IMR-90 (cell line): ENCODE measurements around the gene SERPINC1. TPM values are rescaled to one million over a fixed set of nuclear protein-coding genes. Genes with fewer than 3 reads are reported as not detected.

ENCODE experiments used
- ATAC-seq: fragments of 200-7000 bp; cut with Tn5 transposase; 2 replicates; pipeline ENCODE4 v1.9.1; 2020; ENCODE audit warnings: low read depth, mild to moderate bottlenecking, moderate library complexity
- BruUV-seq: library from RNA; stranded (reverse); fragments of 400-500 nt; replicated peaks from 2 replicates; lab custom pipeline; 2021; lab: Mats Ljungman, UMichigan
- CTCF ChIA-PET: fragments of 300-600 bp; formaldehyde crosslinking; extraction: SDS; loops from one replicate; lab custom pipeline; 2021; ENCODE audit warnings: antibody characterized with exemption; lab: Yijun Ruan, JAX
- POLR2A ChIA-PET: fragments of 300-600 bp; sonication (Branson Sonifier 250); formaldehyde crosslinking; loops from one replicate; lab custom pipeline; 2022; ENCODE audit warnings: antibody characterized with exemption; ENCODE audit not compliant: unreplicated experiment; lab: Charles Lee
- DNase-seq: peaks from one replicate; pipeline ENCODE4 v3.0.0; 2013
- H2AFZ ChIP-seq: replicated peaks from 2 replicates; pipeline ENCODE3; 2013; ENCODE audit warnings: low read length, mild to moderate bottlenecking; ENCODE audit not compliant: poor library complexity
- H2AK5ac ChIP-seq: 2 replicates; pipeline ENCODE4 v1.6.1; 2013; ENCODE audit warnings: low read depth, low read length, inconsistent platforms
- H2AK9ac ChIP-seq: replicated peaks from 2 replicates; pipeline ENCODE3; 2013; ENCODE audit warnings: mild to moderate bottlenecking, low read depth, low read length, moderate library complexity; ENCODE audit not compliant: poor library complexity
- H2BK120ac ChIP-seq: 2 replicates; pipeline ENCODE4 v1.6.1; 2013; ENCODE audit warnings: low read depth, low read length, inconsistent platforms
- H2BK15ac ChIP-seq: 3 replicates; pipeline ENCODE4 v1.6.1; 2013; ENCODE audit warnings: low read depth, low read length, inconsistent platforms
- H2BK20ac ChIP-seq: 2 replicates; pipeline ENCODE4 v1.6.1; 2013; ENCODE audit warnings: low read depth, mild to moderate bottlenecking, inconsistent platforms, low read length, moderate library complexity
- H2BK5ac ChIP-seq: 2 replicates; pipeline ENCODE4 v1.6.1; 2013; ENCODE audit warnings: mild to moderate bottlenecking, low read depth, low read length, inconsistent platforms; ENCODE audit not compliant: poor library complexity, severe bottlenecking
- H3K14ac ChIP-seq: replicated peaks from 2 replicates; pipeline ENCODE4 v1.6.1; 2013; ENCODE audit warnings: low read depth, low read length, inconsistent platforms
- H3K18ac ChIP-seq: 2 replicates; pipeline ENCODE4 v1.6.1; 2013; ENCODE audit warnings: low read depth, low read length, control low read depth
- H3K23ac ChIP-seq: 2 replicates; pipeline ENCODE4 v1.6.1; 2013; ENCODE audit warnings: low read depth, low read length, inconsistent platforms
- H3K27ac ChIP-seq: 2 replicates; pipeline ENCODE4 v1.5.1; 2013; ENCODE audit warnings: mild to moderate bottlenecking, control low read depth, low read length; ENCODE audit not compliant: insufficient read depth
- H3K27me3 ChIP-seq: 2 replicates; pipeline ENCODE4 v1.6.1; 2013; ENCODE audit warnings: low read length; ENCODE audit not compliant: control insufficient read depth, insufficient read depth
- H3K36me3 ChIP-seq: 2 replicates; pipeline ENCODE4 v1.6.1; 2013; ENCODE audit warnings: low read length, mixed read lengths; ENCODE audit not compliant: control insufficient read depth, insufficient read depth
- H3K4ac ChIP-seq: 2 replicates; pipeline ENCODE4 v1.6.1; 2013; ENCODE audit warnings: low read depth, low read length, inconsistent platforms
- H3K4me1 ChIP-seq: 2 replicates; pipeline ENCODE4 v1.6.1; 2013; ENCODE audit warnings: low read length, mixed read lengths; ENCODE audit not compliant: control insufficient read depth, insufficient read depth
- H3K4me2 ChIP-seq: 2 replicates; pipeline ENCODE4 v1.6.1; 2013; ENCODE audit warnings: low read depth, mild to moderate bottlenecking, control low read depth, low read length, moderate library complexity
- H3K4me3 ChIP-seq: 2 replicates; pipeline ENCODE4 v1.5.1; 2013; ENCODE audit warnings: low read depth, mild to moderate bottlenecking, control low read depth, low read length, moderate library complexity; ENCODE audit not compliant: insufficient read depth
- H3K56ac ChIP-seq: 2 replicates; pipeline ENCODE4 v1.6.1; 2013; ENCODE audit warnings: low read length, inconsistent platforms; ENCODE audit not compliant: insufficient read depth; ENCODE audit errors: extremely low read depth
- H3K79me1 ChIP-seq, 2 experiments: 2 replicates each; pipeline ENCODE4 v1.6.1; 2013; ENCODE audit warnings: low read length in 2 of 2, inconsistent platforms in 1 of 2, low read depth in 1 of 2
- H3K9ac ChIP-seq: 2 replicates; pipeline ENCODE4 v1.6.1; 2013; ENCODE audit warnings: low read depth, low read length, control low read depth
- H3K9me1 ChIP-seq: 2 replicates; pipeline ENCODE4 v1.6.1; 2013; ENCODE audit warnings: low read length, inconsistent platforms; ENCODE audit not compliant: insufficient read depth
- H3K9me3 ChIP-seq: 2 replicates; pipeline ENCODE4 v1.6.1; 2013; ENCODE audit warnings: low read length; ENCODE audit not compliant: control insufficient read depth, insufficient read depth
- H4K20me1 ChIP-seq: 2 replicates; pipeline ENCODE4 v1.6.1; 2013; ENCODE audit warnings: low read length, inconsistent platforms; ENCODE audit not compliant: insufficient read depth
- H4K5ac ChIP-seq: 2 replicates; pipeline ENCODE4 v1.6.1; 2013; ENCODE audit warnings: mild to moderate bottlenecking, low read depth, low read length, control low read depth
- H4K8ac ChIP-seq, 2 experiments: 2 replicates each; pipeline ENCODE4 v1.6.1; 2013; ENCODE audit warnings: low read depth in 2 of 2, low read length in 2 of 2, control low read depth in 1 of 2, inconsistent platforms in 1 of 2
- H4K91ac ChIP-seq: 2 replicates; pipeline ENCODE4 v1.6.1; 2013; ENCODE audit warnings: low read depth, low read length, inconsistent platforms; ENCODE audit not compliant: insufficient read depth
- MXI1 ChIP-seq: IDR thresholded peaks from 2 replicates; pipeline ENCODE4 v1.6.1; 2012; ENCODE audit warnings: low read depth, mild to moderate bottlenecking, low read length, moderate library complexity, borderline replicate concordance
- SMC3 ChIP-seq: fragments of 150-350 bp; IDR thresholded peaks from 2 replicates; pipeline ENCODE4 v1.6.1; 2016; ENCODE audit warnings: low read depth, mild to moderate bottlenecking, antibody characterized with exemption, low read length, moderate library complexity
- USF2 ChIP-seq: fragments of 150-350 bp; IDR thresholded peaks from 2 replicates; pipeline ENCODE4 v1.6.1; 2017; ENCODE audit warnings: mild to moderate bottlenecking, antibody characterized with exemption, low read length, low read depth
- WGBS, 2 experiments: methylation state at CpG; one replicate each; pipeline versions ENCODE4 v1.1.5 to v1.1.7; 2013; ENCODE audit warnings: missing lambda C conversion rate in 2 of 2; ENCODE audit not compliant: insufficient read length in 1 of 2; ENCODE audit errors: extremely low coverage in 2 of 2; 5-methylcytosine and 5-hydroxymethylcytosine counted together
- dilution Hi-C: fragments of 300-500 bp; cut with HindIII; formaldehyde crosslinking; loops from one replicate; pipeline ENCODE4 v1.14.3; 2018; ENCODE audit warnings: low sequenced_read_pairs; ENCODE audit not compliant: unreplicated experiment
- in situ Hi-C: fragments of 300-500 bp; cut with MboI; formaldehyde crosslinking; loops from 3 replicates; pipeline ENCODE4 v1.14.3; 2019; ENCODE audit warnings: low sequenced_read_pairs, inconsistent platforms, mixed read lengths
- intact Hi-C: fragments of 100-400 bp; cut with micrococcal nuclease; formaldehyde crosslinking; loops from 2 replicates; pipeline ENCODE4 v1.10.0; 2022
- polyA plus RNA-seq, 3 experiments: library from polyadenylated mRNA; depleted of rRNA; stranded (reverse); fragments of >200 nt; gene quantifications; 2 replicates each; pipeline ENCODE4 v1.2.3, GENCODE V29; 2012; ENCODE audit warnings: low replicate concordance in 1 of 3
- total RNA-seq: library from RNA; depleted of rRNA; stranded (reverse); fragments of >200 nt; gene quantifications from 2 replicates; pipeline ENCODE4 v1.2.3, GENCODE V29; 2012

Gene SERPINC1
- total and polyA plus RNA-seq, 2 of the 4 experiments (the other 2 are of a cell fraction) = not detected

DNA sequence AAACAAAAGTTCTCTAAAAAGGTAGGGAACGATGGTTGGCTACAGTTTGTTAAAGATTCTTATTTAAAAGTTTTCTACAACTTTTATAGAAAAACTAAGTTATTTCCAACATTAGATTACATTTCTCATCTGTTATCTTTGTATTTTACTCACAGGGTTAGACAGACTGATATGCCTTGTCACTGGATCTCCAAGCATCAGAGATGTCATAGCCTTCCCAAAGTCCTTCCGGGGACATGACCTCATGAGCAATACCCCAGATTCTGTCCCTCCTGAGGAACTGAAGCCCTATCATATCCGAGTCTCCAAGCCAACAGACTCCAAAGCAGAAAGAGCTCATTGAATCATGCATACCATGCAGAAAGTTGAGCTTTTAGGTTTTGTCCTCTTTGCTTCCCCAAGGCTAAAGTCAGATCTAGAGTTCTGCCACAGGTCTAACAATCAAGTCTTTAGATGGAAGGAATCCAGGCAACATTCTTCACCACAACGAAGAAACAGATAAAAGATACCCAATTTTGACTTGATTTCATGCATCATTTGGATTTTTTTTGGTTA lies 59.7 kb downstream of the SERPINC1 start:
- no peaks in the 10 kb centered on the region for H3K9me3 ChIP-seq
- peak overlapping the region; percentile 90 for H2BK5ac ChIP-seq
- H3K4me3 ChIP-seq = no peak overlapping the region
- no peak overlapping the region for H4K5ac ChIP-seq
- H3K23ac ChIP-seq = no peak overlapping the region; the same call in 1 of the 2 replicates
- ATAC-seq (no peak), DNase-seq (no peak)
- H3K9me1 ChIP-seq = peaks cover 5% of the 10 kb centered on the region; the same call in 1 of the 2 replicates
- no peak overlapping the region for H2AK9ac ChIP-seq
- H3K27me3 ChIP-seq = no peaks in the 10 kb centered on the region
- H3K4me1 ChIP-seq = peaks cover 16% of the 10 kb centered on the region
- H3K14ac ChIP-seq = 0 out of 2 replicates have a peak overlapping the region, but pooled peaks have one; percentile 2
- H4K20me1 ChIP-seq = peaks cover 18% of the 10 kb centered on the region
- WGBS, 2 experiments = no CpG with 5 or more reads among the region's 4 CpGs
- peak overlapping the region; percentile 57; the same call in 1 of the 2 replicates for H3K18ac ChIP-seq
- in situ Hi-C loops (no loop called here), dilution Hi-C loops (no loop called here), intact Hi-C loops (no loop called here)
- POLR2A ChIA-PET = interaction anchor here (0.6 to 1.0 kb wide), 2 partner anchors 11 to 29 kb away, joined by 3 to 4 read pairs; partner anchors contain the start of gene ZBTB37
- H3K56ac ChIP-seq = no peak overlapping the region
- CTCF ChIA-PET = interaction anchor here (2.7 kb wide), 1 partner anchor 8 kb away, joined by 8 read pairs; no protein-coding TSS in a partner anchor
- H3K4ac ChIP-seq = no peak overlapping the region; the same call in 1 of the 2 replicates
- BruUV-seq = no TSS peak
- no peak overlapping the region; the same call in 2 of the 3 replicates for H2BK15ac ChIP-seq
- peaks cover 13% of the 10 kb centered on the region for H3K36me3 ChIP-seq
- no peak overlapping the region for H2BK120ac ChIP-seq
- peak overlapping the region; percentile 56; the same call in 1 of the 2 replicates for H2AK5ac ChIP-seq
- TF ChIP-seq SMC3 (no peak), USF2 (no peak), MXI1 (no peak)
- H4K91ac ChIP-seq = no peak overlapping the region
- no peak overlapping the region for H2AFZ ChIP-seq
- peak overlapping the region; percentile 66; the same call in 1 of the 2 replicates for H3K27ac ChIP-seq
- no peak overlapping the region for H3K9ac ChIP-seq
- no peak overlapping the region for H3K4me2 ChIP-seq
- no peak overlapping the region for H2BK20ac ChIP-seq
- peak overlapping the region in 1 of 2 experiments; percentile 22; a peak in 2 of 4 replicates for H4K8ac ChIP-seq
- H3K79me1 ChIP-seq = peaks cover 5 to 31% of the 10 kb centered on the region in 2 experiments; a peak in 2 of 4 replicates
